Neural cell (in vitro differentiated cells): ENCODE measurements around the gene TNFRSF8. TPM values are rescaled to one million over a fixed set of nuclear protein-coding genes. Genes with fewer than 3 reads are reported as not detected.

Source experiments
- H2AFZ ChIP-seq: fragments of 200-600, 300-800 bp; sonication (generic), shearing (Covaris generic); 2 replicates; pipeline ENCODE4 v1.6.0; 2014; ENCODE audit warnings: low read depth, mild to moderate bottlenecking, antibody characterized with exemption, low read length, moderate library complexity
- H3F3A ChIP-seq: fragments of 200-600 bp; shearing (Covaris generic); 2 replicates; pipeline ENCODE4 v1.6.1; 2016; ENCODE audit warnings: mild to moderate bottlenecking, moderate library complexity, mixed read lengths, antibody characterized with exemption, low read length; ENCODE audit not compliant: insufficient read depth, poor library complexity, severe bottlenecking
- H3K27ac ChIP-seq: fragments of 200-600, 300-800 bp; sonication (generic), shearing (Covaris generic); 2 replicates; pipeline ENCODE4 v1.5.1; 2014; ENCODE audit warnings: mild to moderate bottlenecking, low read length, moderate library complexity
- H3K27me3 ChIP-seq: fragments of 300-800, 200-600 bp; sonication (generic), shearing (Covaris generic); 2 replicates; pipeline ENCODE4 v1.6.0; 2014; ENCODE audit warnings: mild to moderate bottlenecking, low read depth, low read length, moderate library complexity; ENCODE audit not compliant: insufficient read depth
- H3K36me3 ChIP-seq: fragments of 300-800, 200-600 bp; sonication (generic), shearing (Covaris generic); 2 replicates; pipeline ENCODE4 v1.5.1; 2014; ENCODE audit warnings: mild to moderate bottlenecking, antibody characterized with exemption, low read length, moderate library complexity; ENCODE audit not compliant: insufficient read depth
- H3K4me2 ChIP-seq: fragments of 300-800, 200-600 bp; sonication (generic), shearing (Covaris generic); 2 replicates; pipeline ENCODE4 v1.6.0; 2014; ENCODE audit warnings: mild to moderate bottlenecking, low read length
- H3K4me3 ChIP-seq: fragments of 300-800, 200-600 bp; sonication (generic), shearing (Covaris generic); 2 replicates; pipeline ENCODE4 v1.5.1; 2014; ENCODE audit warnings: mild to moderate bottlenecking, low read length, moderate library complexity
- H3K79me2 ChIP-seq: fragments of 200-600 bp; shearing (Covaris generic); replicated peaks from 2 replicates; pipeline ENCODE4 v1.6.0; 2014; ENCODE audit warnings: mild to moderate bottlenecking, low read length, moderate library complexity; ENCODE audit not compliant: insufficient read depth
- H3K9ac ChIP-seq: fragments of 300-800, 200-600 bp; sonication (generic), shearing (Covaris generic); 2 replicates; pipeline ENCODE4 v1.6.1; 2016; ENCODE audit warnings: mild to moderate bottlenecking, low read length, mixed read lengths
- H3K9me2 ChIP-seq: fragments of 200-600 bp; shearing (Covaris generic); 2 replicates; pipeline ENCODE4 v1.6.1; 2016; ENCODE audit warnings: mild to moderate bottlenecking, low read length, mixed read lengths; ENCODE audit not compliant: insufficient read depth
- H3K9me3 ChIP-seq: fragments of 200-600, 300-800 bp; sonication (generic), shearing (Covaris generic); 2 replicates; pipeline ENCODE4 v1.6.1; 2016; ENCODE audit warnings: mild to moderate bottlenecking, mixed run types, low read length, moderate library complexity, mixed read lengths
- H4K20me1 ChIP-seq: fragments of 200-600 bp; shearing (Covaris generic); 2 replicates; pipeline ENCODE4 v1.6.1; 2016; ENCODE audit warnings: mild to moderate bottlenecking, mixed run types; ENCODE audit not compliant: insufficient read depth
- CTCF ChIP-seq: fragments of 450-650 bp; IDR thresholded peaks from 2 replicates; pipeline ENCODE4 v1.5.1; 2014; ENCODE audit warnings: antibody characterized with exemption, mild to moderate bottlenecking, moderate library complexity; ENCODE audit not compliant: poor library complexity, severe bottlenecking
- EP300 ChIP-seq: fragments of 450-650 bp; conservative IDR thresholded peaks from 2 replicates; pipeline ENCODE4 v1.6.1; 2014; ENCODE audit warnings: antibody characterized with exemption, mild to moderate bottlenecking, moderate library complexity; ENCODE audit not compliant: poor library complexity, severe bottlenecking
- EZH2 ChIP-seq: fragments of 200-600, 300-800 bp; shearing (Covaris generic), sonication (generic); IDR thresholded peaks from 2 replicates; pipeline ENCODE4 v1.6.1; 2014; ENCODE audit warnings: antibody characterized with exemption, low read length, borderline replicate concordance, mild to moderate bottlenecking; ENCODE audit not compliant: insufficient read depth, poor library complexity, severe bottlenecking
- MXI1 ChIP-seq: fragments of 450-650 bp; conservative IDR thresholded peaks from 2 replicates; pipeline ENCODE4 v1.6.1; 2014; ENCODE audit warnings: antibody characterized with exemption, mild to moderate bottlenecking; ENCODE audit not compliant: poor library complexity, severe bottlenecking
- POLR2AphosphoS5 ChIP-seq: IDR thresholded peaks from 2 replicates; pipeline ENCODE4 v1.6.1; 2012
- RAD21 ChIP-seq: fragments of 450-650 bp; conservative IDR thresholded peaks from 2 replicates; pipeline ENCODE4 v1.6.1; 2014; ENCODE audit warnings: antibody characterized with exemption, mild to moderate bottlenecking, moderate library complexity
- REST ChIP-seq: IDR thresholded peaks from 2 replicates; pipeline ENCODE4 v1.6.1; 2012; ENCODE audit warnings: borderline replicate concordance
- SMC3 ChIP-seq: fragments of 450-650 bp; conservative IDR thresholded peaks from 2 replicates; pipeline ENCODE4 v1.6.1; 2014; ENCODE audit warnings: antibody characterized with exemption, mild to moderate bottlenecking, moderate library complexity; ENCODE audit not compliant: poor library complexity
- TAF1 ChIP-seq: IDR thresholded peaks from 2 replicates; pipeline ENCODE4 v1.6.1; 2012; ENCODE audit warnings: low read depth
- polyA plus RNA-seq: library from polyadenylated mRNA; depleted of rRNA; stranded (reverse); fragments of >200 nt; gene quantifications from 2 replicates; pipeline ENCODE4 v1.2.3, GENCODE V29; 2014

TNFRSF8 gene
- polyA plus RNA-seq, 1 donor from 2014 or later: not detected

DNA sequence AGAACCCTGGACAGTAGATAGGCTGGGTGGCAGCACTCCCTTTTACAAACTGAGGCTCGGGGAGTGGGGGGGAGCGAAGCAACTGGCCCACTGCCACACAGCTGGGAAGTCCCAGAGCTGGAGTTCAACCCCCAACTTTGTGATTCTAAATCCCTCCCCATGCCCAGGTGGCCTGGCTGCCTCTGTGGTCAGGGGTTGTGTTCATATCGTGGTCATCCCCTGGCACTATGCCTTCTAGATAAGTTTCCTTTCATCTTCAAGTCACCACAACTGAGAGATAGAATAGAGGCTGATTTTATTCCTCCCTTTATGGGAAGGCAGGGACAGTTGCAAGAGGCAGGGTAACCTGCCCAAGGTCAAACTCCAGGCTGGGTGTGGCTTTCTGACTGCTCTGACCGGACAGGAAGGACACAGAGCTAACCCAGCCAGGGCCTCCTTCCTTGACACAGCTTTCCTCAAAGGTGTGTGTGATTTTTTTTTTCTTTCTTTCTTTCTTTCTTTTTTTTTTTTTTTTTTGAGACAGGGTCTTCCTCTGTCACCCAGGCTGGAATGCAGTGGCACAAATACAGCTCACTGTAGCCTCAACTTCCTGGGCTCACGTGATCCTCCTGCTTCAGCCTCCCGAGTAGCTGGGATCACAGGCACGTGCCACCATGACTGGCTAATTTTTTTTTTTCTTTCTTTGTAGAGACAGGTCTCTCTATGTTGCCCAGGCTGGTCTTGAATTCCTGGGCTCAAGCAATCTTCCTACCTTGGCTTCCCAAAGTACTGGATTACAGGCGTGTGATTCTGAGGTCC lies 85.3 kb downstream of the TNFRSF8 start:
- no peak overlapping the region for H3K4me2 ChIP-seq
- H3K9me2 ChIP-seq: no peaks in the 10 kb centered on the region
- no peaks in the 10 kb centered on the region for H3F3A ChIP-seq
- no peaks in the 10 kb centered on the region for H3K79me2 ChIP-seq
- H2AFZ ChIP-seq: no peak overlapping the region
- no peaks in the 10 kb centered on the region for H3K9me3 ChIP-seq
- no peak overlapping the region for H3K4me3 ChIP-seq
- H3K27me3 ChIP-seq: no peaks in the 10 kb centered on the region
- no peak overlapping the region for H3K9ac ChIP-seq
- TF ChIP-seq TAF1 (no peak), CTCF (no peak), REST (no peak), SMC3 (no peak)
- H4K20me1 ChIP-seq: no peaks in the 10 kb centered on the region
- H3K36me3 ChIP-seq: no peaks in the 10 kb centered on the region
- no peak overlapping the region for H3K27ac ChIP-seq

- Histone ChIP-seq H3K36me3 (no peaks in the 10 kb centered on the region), H3K27me3 (no peaks in the 10 kb centered on the region), H3K79me2 (no peaks in the 10 kb centered on the region), H2AFZ (no peak overlapping the region), H3K4me3 (no peak overlapping the region), H3K4me2 (no peak overlapping the region), H3K9ac (no peak overlapping the region), H3K27ac (no peak overlapping the region), H4K20me1 (no peaks in the 10 kb centered on the region), H3K9me3 (no peaks in the 10 kb centered on the region), H3K9me2 (no peaks in the 10 kb centered on the region), H3F3A (no peaks in the 10 kb centered on the region)
- TF ChIP-seq SMC3: no peak
- no peak for TF ChIP-seq RAD21
- no peak for TF ChIP-seq REST
- TF ChIP-seq CTCF: no peak
- no peak for TF ChIP-seq EP300
- TF ChIP-seq MXI1: no peak
- TF ChIP-seq TAF1: no peak
- TF ChIP-seq EZH2: no peak
- no peak for TF ChIP-seq POLR2AphosphoS5
Measured at GRCh38 chr1:12148958-12149790, 86.1 kb downstream of the TNFRSF8 start.
